T follicular helper cell (primary cell): ENCODE data around the gene PMM2.
A peak's percentile ranks its signal among the peaks of the same experiment; 100 is the strongest.
"Not testable (repeated sequence)": the region's sequence is repeated elsewhere in the genome, so short reads cannot be mapped to it uniquely, and the experiment has no call there.

Source experiments
- DNase-seq: peaks from one replicate; pipeline ENCODE4 v3.0.0-alpha.2; 2020; ENCODE audit warnings: low read depth

Gene PMM2

GRCh38 chr16:8867216-8867931 is 69.7 kb downstream of the PMM2 start:
- no peak for DNase-seq

- DNase-seq: no peak
Measured at GRCh38 chr16:8867932-8868415, 70.3 kb downstream of the PMM2 start.

GRCh38 chr16:8868416-8869211 is 71.0 kb downstream of the PMM2 start, which contains the start of gene CARHSP1:
TSS of gene CARHSP1 (minus strand) at chr16:8869006. CDS start at chr16:8859328, 9,678 bp downstream.
- DNase-seq: peak; percentile 67

- no peak for DNase-seq
Measured at GRCh38 chr16:8869212-8869987, 71.8 kb downstream of the PMM2 start.

GRCh38 chr16:8869988-8870241 is 72.3 kb downstream of the PMM2 start:
- not testable (repeated sequence) for DNase-seq

- DNase-seq: no peak
Measured at GRCh38 chr16:8872071-8872470, 74.4 kb downstream of the PMM2 start.

- DNase-seq: no peak
Measured at GRCh38 chr16:8872967-8873865, 75.6 kb downstream of the PMM2 start.

GRCh38 chr16:8873866-8874195 is 76.2 kb downstream of the PMM2 start:
- not testable (repeated sequence) for DNase-seq

GRCh38 chr16:8874388-8874787 is 76.7 kb downstream of the PMM2 start:
- no peak for DNase-seq

GRCh38 chr16:8875317-8875716 is 77.7 kb downstream of the PMM2 start:
- not testable (repeated sequence) for DNase-seq

GRCh38 chr16:8877894-8878522 is 80.4 kb downstream of the PMM2 start:
- no peak for DNase-seq

- DNase-seq: no peak
Measured at GRCh38 chr16:8878523-8878911, 80.9 kb downstream of the PMM2 start.

GRCh38 chr16:8880839-8881510 is 83.3 kb downstream of the PMM2 start:
- no peak for DNase-seq

GRCh38 chr16:8882041-8882617 is 84.5 kb downstream of the PMM2 start, which contains the start of gene LITAFD:
TSS of gene LITAFD (plus strand) at chr16:8882351. CDS start at chr16:8884356, 2,005 bp downstream.
- DNase-seq: no peak

GRCh38 chr16:8882725-8883377 is 85.2 kb downstream of the PMM2 start:
- DNase-seq: no peak

GRCh38 chr16:8885674-8886592 is 88.3 kb downstream of the PMM2 start:
- no peak for DNase-seq

GRCh38 chr16:8886593-8887430 is 89.2 kb downstream of the PMM2 start:
- no peak for DNase-seq

GRCh38 chr16:8887431-8887765 is 89.8 kb downstream of the PMM2 start:
- no peak for DNase-seq
